ENCODE data around the gene FAM240B. TPM values are rescaled to one million over a fixed set of nuclear protein-coding genes. Genes with fewer than 3 reads are reported as not detected.
A peak's percentile ranks its signal among the peaks of the same experiment; 100 is the strongest.

Gene FAM240B
- total RNA-seq, 2 donors from 2014 or later, result not detected

GRCh38 chr9:38733503-38733902, 13.6 kb upstream of the FAM240B start:
- H3K4me3 ChIP-seq, result no peak overlapping the region

DNA sequence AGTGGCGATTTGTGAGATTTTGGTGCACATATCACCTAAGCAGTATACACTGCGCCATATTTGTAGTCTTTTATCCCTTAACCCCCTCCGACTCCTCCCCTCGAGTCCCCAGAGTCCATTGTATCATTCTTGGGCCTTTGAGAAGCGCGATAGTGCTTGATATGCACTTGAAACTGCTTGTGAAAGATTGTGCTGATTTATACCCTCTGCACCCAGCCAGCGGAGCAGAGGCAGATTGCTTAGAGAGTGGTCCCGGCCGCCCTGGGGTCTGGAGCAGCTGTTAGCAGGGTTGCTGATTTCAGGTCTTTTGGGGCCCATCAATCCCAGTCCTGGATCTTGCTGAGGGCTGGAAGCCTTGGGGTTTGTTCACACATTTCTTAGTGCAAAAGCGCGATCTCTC, 13.0 kb upstream of the FAM240B start:
- Histone ChIP-seq H3K27me3 (no peaks in the 10 kb centered on the region), H3K4me3 (no peak overlapping the region), H3K36me3 (no peaks in the 10 kb centered on the region), H3K9me3 (no peaks in the 10 kb centered on the region), H3K4me1 (no peaks in the 10 kb centered on the region), H3K27ac (no peak overlapping the region)
- TF ChIP-seq, protein P1, sequence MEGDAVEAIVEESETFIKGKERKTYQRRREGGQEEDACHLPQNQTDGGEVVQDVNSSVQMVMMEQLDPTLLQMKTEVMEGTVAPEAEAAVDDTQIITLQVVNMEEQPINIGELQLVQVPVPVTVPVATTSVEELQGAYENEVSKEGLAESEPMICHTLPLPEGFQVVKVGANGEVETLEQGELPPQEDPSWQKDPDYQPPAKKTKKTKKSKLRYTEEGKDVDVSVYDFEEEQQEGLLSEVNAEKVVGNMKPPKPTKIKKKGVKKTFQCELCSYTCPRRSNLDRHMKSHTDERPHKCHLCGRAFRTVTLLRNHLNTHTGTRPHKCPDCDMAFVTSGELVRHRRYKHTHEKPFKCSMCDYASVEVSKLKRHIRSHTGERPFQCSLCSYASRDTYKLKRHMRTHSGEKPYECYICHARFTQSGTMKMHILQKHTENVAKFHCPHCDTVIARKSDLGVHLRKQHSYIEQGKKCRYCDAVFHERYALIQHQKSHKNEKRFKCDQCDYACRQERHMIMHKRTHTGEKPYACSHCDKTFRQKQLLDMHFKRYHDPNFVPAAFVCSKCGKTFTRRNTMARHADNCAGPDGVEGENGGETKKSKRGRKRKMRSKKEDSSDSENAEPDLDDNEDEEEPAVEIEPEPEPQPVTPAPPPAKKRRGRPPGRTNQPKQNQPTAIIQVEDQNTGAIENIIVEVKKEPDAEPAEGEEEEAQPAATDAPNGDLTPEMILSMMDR (IDR thresholded peaks at IDR 0.05), result no peak
- no peak for DNase-seq (ENCODE audit: low spot score)

More at GRCh38 chr9:38733503-38733902, 13.6 kb upstream of the FAM240B start:
- Histone ChIP-seq H3K4me1 (no peaks in the 10 kb centered on the region), H3K27me3 (no peaks in the 10 kb centered on the region), H3K9me3 (no peaks in the 10 kb centered on the region), H3K36me3 (no peaks in the 10 kb centered on the region), H3K27ac (no peak overlapping the region)
- DNase-seq (ENCODE audit: low spot score), result no peak
- TF ChIP-seq, protein P1 (IDR thresholded peaks at IDR 0.05), result no peak

DNA sequence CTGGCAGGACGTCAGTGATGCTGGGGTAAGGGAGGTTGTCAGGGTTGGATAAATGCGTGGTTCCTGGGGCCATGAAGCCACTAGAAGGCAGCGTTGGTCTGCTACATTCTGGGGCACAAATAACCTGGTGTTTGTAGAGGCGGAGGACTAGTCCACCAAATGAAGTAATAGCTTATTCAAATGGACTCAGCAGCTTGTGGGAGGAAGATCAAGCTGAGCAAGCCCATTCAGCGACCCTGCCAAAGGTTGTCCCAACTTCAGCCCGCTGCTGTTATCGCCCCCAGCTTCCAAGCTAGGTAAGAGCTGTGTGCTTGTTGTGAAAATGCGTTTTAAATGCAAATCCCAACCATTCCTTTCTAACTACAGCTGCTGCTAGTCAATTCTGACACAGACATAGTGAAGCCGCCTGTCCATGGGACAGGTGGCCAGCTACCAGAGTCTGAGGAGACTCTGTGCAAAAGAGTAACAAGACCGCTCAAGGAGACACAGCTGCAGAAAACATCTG, 7.6 kb upstream of the FAM240B start:
- no peaks in the 10 kb centered on the region for H3K9me3 ChIP-seq
- no peak overlapping the region for H3K4me3 ChIP-seq
- TF ChIP-seq, protein P1 (IDR thresholded peaks at IDR 0.05), result peak; percentile 13 to 60
- H3K4me1 ChIP-seq, result no peaks in the 10 kb centered on the region
- no peak for DNase-seq (ENCODE audit: low spot score)
- H3K27ac ChIP-seq, result no peak overlapping the region
- H3K27me3 ChIP-seq, result no peaks in the 10 kb centered on the region
- H3K36me3 ChIP-seq, result no peaks in the 10 kb centered on the region

DNA sequence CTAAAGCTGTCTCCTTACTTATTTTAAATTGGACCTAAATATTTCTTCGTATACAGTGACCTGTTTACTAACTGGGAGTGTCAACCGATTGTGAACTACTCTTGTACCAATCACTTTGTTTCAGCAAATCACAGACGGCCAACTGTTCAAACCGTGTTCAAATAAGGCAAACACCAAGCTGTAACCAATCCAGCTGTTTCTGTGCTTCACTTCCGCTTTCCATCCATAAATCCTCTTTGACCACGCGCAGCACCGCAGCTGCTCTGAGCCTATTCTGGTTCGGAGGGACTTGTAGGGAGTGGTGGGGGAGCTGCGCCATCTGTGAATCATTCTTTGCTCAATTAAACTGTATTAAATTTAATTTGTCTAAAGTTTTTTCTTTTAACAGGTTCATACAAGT, 4.8 kb upstream of the FAM240B start:
- TF ChIP-seq, protein P1 (IDR thresholded peaks at IDR 0.05), result no peak
- no peaks in the 10 kb centered on the region for H3K27me3 ChIP-seq
- no peak overlapping the region for H3K4me3 ChIP-seq
- DNase-seq (ENCODE audit: low spot score), result no peak
- no peaks in the 10 kb centered on the region for H3K36me3 ChIP-seq
- H3K9me3 ChIP-seq, result no peaks in the 10 kb centered on the region
- H3K4me1 ChIP-seq, result no peaks in the 10 kb centered on the region
- H3K27ac ChIP-seq, result no peak overlapping the region

- DNase-seq (ENCODE audit: low spot score), result no peak
- TF ChIP-seq, protein P1 (IDR thresholded peaks at IDR 0.05), result no peak
- Histone ChIP-seq H3K4me3 (no peak overlapping the region), H3K36me3 (no peaks in the 10 kb centered on the region), H3K9me3 (no peaks in the 10 kb centered on the region), H3K27me3 (no peaks in the 10 kb centered on the region), H3K4me1 (no peaks in the 10 kb centered on the region), H3K27ac (no peak overlapping the region)
Observed at GRCh38 chr9:38718148-38718547, 1.8 kb downstream of the FAM240B start.

GRCh38 chr9:38715684-38716083, 4.2 kb downstream of the FAM240B start:
- TF ChIP-seq, protein P1 (IDR thresholded peaks at IDR 0.05), result no peak
- Histone ChIP-seq H3K4me3 (no peak overlapping the region), H3K27ac (no peak overlapping the region), H3K4me1 (no peaks in the 10 kb centered on the region), H3K36me3 (no peaks in the 10 kb centered on the region), H3K27me3 (no peaks in the 10 kb centered on the region), H3K9me3 (no peaks in the 10 kb centered on the region)
- DNase-seq (ENCODE audit: low spot score), result no peak

Data from right atrium auricular region (tissue), 2 donors.